HG03575 (cell line): ENCODE data around the gene GSTA3.
"Not testable (repeated sequence)": the region's sequence is repeated elsewhere in the genome, so short reads cannot be mapped to it uniquely, and the experiment has no call there.

Experiments used
- ATAC-seq: cut with Tn5 transposase; IDR thresholded peaks from one replicate; pipeline ENCODE4 v1.9.1; 2021; ENCODE audit not compliant: unreplicated experiment, insufficient number of reproducible peaks, low FRiP score; ENCODE audit errors: extremely low read depth

The GSTA3 gene

GRCh38 chr6:52918771-52919170, 9.3 kb upstream of the GSTA3 start:
- ATAC-seq, result not testable (repeated sequence)

GRCh38 chr6:52918027-52918686, 8.7 kb upstream of the GSTA3 start:
- not testable (repeated sequence) for ATAC-seq

- no peak for ATAC-seq
Measured at GRCh38 chr6:52914516-52914915, 5.0 kb upstream of the GSTA3 start.

- ATAC-seq, result no peak
Measured at GRCh38 chr6:52910091-52910490, 593 bp upstream of the GSTA3 start.

- ATAC-seq, result no peak
Measured at GRCh38 chr6:52909131-52909530, 367 bp downstream of the GSTA3 start.

- ATAC-seq, result no peak
Measured at GRCh38 chr6:52908526-52908925, 972 bp downstream of the GSTA3 start.

- ATAC-seq, result no peak
Measured at GRCh38 chr6:52904562-52905279, 4.8 kb downstream of the GSTA3 start.

- ATAC-seq, result no peak
Measured at GRCh38 chr6:52900536-52900935, 9.0 kb downstream of the GSTA3 start.

GRCh38 chr6:52895790-52896189, 13.7 kb downstream of the GSTA3 start:
- ATAC-seq, result not testable (repeated sequence)

- no peak for ATAC-seq
Measured at GRCh38 chr6:52894285-52894684, 15.2 kb downstream of the GSTA3 start.

- no peak for ATAC-seq
Measured at GRCh38 chr6:52893803-52894202, 15.7 kb downstream of the GSTA3 start.

- ATAC-seq, result no peak
Measured at GRCh38 chr6:52893221-52893620, 16.3 kb downstream of the GSTA3 start.

- no peak for ATAC-seq
Measured at GRCh38 chr6:52890018-52890417, 19.5 kb downstream of the GSTA3 start.

- ATAC-seq, result no peak
Measured at GRCh38 chr6:52887910-52888524, 21.5 kb downstream of the GSTA3 start.

GRCh38 chr6:52881996-52882841, 27.3 kb downstream of the GSTA3 start:
- peak; percentile 93 for ATAC-seq

GRCh38 chr6:52881662-52881995, 27.9 kb downstream of the GSTA3 start:
- no peak for ATAC-seq

GRCh38 chr6:52877786-52878185, 31.7 kb downstream of the GSTA3 start:
- ATAC-seq, result no peak

GRCh38 chr6:52877168-52877567, 32.3 kb downstream of the GSTA3 start:
- ATAC-seq, result no peak

- ATAC-seq, result no peak
Measured at GRCh38 chr6:52876056-52876787, 33.3 kb downstream of the GSTA3 start.
